GM19328 (cell line): ENCODE measurements around the gene ADCK1.
"Not testable (repeated sequence)": the region's sequence is repeated elsewhere in the genome, so short reads cannot be mapped to it uniquely, and the experiment has no call there.

Source experiments
- ATAC-seq: cut with Tn5 transposase; IDR thresholded peaks from one replicate; pipeline ENCODE4 v1.9.1; 2021; ENCODE audit warnings: mild to moderate bottlenecking, moderate library complexity; ENCODE audit not compliant: unreplicated experiment

The ADCK1 gene

DNA sequence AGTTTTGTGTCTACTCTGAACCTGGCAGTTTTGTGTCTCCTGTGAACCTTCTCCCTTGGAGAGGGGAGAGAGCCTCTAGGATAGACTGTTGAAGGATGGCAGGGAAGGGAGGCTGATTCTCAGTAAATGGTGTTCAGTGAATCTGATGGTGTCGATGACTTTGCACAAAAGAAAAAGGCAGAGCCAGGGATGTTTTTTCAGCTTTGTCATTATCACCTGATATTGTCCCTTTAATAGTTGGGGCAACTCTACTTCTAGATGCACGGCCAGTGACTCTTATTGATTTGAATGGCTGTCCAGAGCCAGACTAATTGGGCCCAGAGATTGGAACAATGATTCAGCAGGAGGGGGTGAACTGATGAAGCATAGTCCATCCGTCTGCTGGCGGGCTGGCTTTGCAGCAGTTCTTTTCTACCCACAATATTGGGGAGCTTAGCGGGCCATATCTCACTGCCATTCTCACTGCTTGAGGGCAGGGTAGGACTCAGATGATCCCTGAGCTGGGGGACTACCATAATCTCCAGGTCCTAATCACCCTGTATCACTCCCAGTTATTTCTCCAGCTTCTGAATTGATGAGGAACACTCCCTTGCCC lies 93.1 kb downstream of the ADCK1 start:
- no peak for ATAC-seq

GRCh38 chr14:77897374-77897773 lies 97.5 kb downstream of the ADCK1 start:
- ATAC-seq, result no peak

GRCh38 chr14:77902811-77903210 lies 102.9 kb downstream of the ADCK1 start:
- ATAC-seq, result no peak

DNA sequence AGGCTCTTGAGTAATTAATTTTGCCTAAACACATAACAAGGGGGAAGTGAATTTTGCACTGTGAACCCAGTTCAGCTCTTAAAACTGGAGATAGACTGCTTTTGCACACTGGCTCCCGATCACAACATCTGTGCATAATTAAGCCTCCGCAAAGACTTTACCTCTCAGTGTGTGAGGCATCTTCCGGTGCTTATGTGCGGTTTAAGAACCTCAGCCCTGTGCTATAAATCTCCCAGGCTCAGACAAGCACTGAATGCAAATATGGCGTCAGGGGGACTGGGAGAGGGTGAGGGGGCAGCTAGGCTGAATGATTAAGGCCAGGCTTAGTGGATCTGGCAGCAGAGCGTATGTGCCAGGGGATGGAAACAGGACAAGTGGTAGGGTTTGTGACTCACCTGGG lies 103.3 kb downstream of the ADCK1 start:
- ATAC-seq, result no peak

DNA sequence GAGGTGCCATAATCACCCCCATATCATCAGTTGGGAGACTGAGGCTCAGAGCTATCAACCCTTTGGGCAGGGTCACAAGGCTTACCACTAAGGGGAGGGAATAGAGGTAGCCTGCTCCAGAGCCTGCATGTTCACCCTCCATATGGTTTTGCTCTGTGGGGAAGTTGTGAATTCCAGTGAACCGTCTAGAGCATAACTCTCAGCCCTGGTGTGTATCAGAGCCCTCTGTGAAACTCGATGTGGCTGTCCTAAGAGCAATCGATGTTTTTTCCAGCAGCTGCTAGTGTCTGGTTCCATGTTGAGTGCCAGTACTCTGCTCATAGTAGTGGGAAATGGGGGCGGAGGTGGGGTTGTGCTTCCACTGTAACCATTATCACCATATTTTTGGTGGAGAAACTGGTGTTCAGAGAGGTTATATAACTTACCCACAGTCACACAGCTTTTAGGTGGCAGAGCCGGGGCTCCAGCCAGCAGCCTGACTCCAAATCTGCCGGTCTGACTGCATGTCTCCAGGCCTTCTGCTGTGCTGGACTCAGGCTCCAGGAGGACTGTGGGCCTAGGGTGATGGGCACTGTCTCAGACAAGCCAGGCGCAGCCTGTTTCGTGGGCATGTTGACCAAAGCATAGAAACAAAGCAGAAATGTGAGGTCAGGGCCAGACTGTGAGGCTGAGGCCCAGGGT lies 104.2 kb downstream of the ADCK1 start:
- ATAC-seq, result no peak

DNA sequence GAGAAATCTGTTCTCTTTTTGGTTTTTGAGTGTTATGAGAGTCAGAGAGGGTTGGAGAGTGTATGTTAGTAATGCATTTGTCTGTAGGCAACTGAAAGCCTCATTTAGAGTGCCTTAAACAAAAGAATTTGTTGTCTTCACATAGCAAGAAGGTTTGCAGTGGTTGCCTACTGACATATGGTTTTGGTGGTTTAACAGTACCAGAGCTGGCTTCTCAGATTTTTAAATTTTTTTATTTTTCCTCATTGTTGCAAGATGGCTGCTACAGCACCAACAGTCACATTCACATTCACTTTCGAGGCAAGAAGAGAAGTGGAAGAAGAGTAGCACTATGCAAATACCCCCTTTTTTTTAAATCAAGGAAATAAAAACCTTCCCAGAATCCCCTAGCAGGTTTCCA lies 106.5 kb downstream of the ADCK1 start:
- ATAC-seq, result no peak

DNA sequence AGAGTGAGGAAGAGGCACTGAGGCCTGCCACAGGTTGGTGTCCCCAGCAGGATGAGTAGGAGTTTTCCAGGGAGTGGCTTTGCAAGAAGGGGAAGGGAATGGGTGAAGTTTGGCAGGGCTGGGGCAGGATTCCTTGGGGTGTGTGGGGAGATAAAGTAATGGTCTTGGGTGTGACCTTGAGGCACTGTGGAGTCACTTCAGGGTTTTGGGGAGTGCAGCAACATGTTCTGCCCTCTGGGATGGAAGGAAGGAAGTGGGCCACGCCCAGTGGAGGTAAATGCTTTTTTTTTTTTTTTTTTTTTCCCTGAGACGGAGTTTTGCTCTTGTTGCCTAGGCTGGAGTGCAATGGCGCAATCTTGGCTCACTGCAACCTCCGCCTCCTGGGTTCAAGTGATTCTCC lies 108.9 kb downstream of the ADCK1 start:
- ATAC-seq, result no peak

DNA sequence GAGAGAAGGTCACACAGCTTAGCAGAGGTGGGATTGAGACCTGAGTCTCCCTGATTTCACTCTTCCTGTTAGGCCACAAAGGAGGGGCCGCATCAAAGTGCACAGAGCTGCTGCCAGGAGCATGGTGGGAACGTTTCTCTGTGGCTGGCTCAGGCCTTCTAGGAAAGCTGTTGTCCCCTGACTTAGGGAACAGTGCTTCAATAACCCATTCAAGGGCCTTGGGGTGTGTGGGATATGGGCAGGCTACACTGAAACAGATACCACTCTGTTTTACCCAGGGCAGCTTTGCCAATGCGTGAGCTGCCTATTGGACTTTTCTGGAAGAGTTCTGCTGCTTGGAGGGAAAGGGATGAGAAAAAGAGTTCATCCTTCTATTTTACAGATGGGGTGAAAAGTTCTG lies 110.0 kb downstream of the ADCK1 start:
- ATAC-seq, result no peak

GRCh38 chr14:77910506-77910905 lies 110.6 kb downstream of the ADCK1 start:
- ATAC-seq, result no peak

DNA sequence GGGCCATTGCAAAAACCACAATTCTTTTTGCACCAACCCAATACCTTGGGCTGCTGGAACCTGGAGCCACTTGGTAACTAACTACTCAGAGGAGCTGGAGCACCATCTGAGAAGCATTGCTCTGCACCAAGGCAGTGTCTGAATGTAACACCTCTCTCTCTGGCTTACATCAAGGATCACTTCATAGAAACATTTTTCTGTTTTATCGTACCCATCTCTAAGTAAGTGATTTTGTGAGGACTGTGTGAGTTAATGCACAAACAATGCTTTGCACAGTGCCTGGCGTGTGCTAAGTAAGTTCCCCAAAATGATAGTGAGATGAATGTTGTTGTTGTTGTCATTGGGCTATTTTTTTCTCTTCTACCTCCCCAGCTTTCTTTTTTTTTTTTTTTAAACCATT lies 111.4 kb downstream of the ADCK1 start:
- ATAC-seq, result no peak

DNA sequence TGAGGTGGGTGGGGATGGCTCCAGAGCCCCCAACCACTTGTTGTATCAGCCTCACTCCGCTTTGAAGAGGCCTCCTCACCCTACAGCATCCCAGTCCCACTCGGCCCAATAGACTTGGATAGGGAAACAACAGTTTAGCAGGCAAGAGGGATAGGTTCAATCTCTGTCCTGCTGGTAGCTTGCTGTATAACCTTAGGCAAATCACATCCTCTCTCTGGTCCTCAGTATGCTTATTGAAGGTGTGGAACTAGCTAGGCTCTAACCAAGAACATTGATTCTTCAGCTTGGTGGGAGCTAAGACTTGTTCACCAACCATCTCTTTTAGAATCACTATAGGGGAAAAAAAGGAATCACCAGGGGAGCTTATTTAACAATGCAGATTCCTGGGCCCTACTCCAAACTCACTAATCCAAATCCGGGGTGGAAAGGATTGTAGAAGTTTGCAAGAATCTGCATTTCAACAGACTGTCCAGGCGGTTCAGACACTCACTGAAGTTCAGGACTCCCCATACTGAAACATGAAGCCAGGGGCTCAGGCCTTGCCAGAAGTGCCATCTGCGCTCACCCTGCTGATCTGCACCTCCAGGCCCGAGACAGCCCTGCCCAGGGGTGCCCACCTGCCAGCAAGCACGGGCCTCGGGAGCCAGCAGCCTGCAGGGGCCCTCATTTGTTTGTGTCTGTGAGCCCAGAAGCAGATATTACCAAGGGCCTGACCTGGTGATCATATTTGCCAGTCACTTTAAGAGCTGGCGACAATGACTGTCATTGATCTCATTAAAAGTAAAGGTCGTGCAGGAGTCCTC lies 113.0 kb downstream of the ADCK1 start:
- ATAC-seq, result no peak

GRCh38 chr14:77914073-77914721 lies 114.3 kb downstream of the ADCK1 start:
- ATAC-seq, result no peak

DNA sequence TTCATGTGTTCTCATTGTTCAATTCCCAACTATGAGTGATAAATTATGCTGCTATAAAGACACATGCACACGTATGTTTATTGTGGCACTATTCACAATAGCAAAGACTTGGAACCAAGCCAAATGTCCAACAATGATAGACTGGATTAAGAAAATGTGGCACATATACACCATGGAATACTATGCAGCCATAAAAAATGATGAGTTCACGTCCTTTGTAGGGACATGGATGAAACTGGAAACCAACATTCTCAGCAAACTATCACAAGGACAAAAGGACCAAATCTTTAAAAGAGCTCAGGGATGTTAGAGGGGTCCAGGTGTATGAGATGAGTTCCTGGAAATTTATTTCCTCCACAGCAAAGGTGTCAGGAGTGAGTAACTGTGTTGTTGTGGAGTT lies 115.5 kb downstream of the ADCK1 start:
- ATAC-seq, result not testable (repeated sequence)

GRCh38 chr14:77917491-77918201 lies 117.7 kb downstream of the ADCK1 start:
- ATAC-seq, result no peak

- no peak for ATAC-seq
Observed at GRCh38 chr14:77918448-77918847, 118.5 kb downstream of the ADCK1 start.

DNA sequence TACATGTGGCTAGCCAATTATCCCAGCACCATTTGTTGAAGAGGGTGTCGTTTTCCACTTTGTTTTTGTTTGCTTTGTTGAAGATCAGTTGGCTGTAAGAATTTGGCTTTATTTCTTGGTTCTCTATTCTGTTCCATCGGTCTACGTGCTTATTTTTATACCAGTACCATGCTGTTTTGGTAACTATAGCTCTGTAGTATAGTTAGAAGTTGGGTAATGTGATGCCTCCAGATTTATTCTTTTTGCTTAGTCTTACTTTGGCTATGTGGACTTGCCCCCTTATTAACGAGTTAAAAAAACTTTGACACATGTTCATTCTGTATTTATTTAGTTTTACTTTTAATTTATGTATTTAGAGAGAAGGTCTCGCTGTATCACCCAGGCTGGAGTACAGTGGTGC lies 120.4 kb downstream of the ADCK1 start:
- ATAC-seq, result no peak

- ATAC-seq, result no peak
Observed at GRCh38 chr14:77921818-77922217, 121.9 kb downstream of the ADCK1 start.

DNA sequence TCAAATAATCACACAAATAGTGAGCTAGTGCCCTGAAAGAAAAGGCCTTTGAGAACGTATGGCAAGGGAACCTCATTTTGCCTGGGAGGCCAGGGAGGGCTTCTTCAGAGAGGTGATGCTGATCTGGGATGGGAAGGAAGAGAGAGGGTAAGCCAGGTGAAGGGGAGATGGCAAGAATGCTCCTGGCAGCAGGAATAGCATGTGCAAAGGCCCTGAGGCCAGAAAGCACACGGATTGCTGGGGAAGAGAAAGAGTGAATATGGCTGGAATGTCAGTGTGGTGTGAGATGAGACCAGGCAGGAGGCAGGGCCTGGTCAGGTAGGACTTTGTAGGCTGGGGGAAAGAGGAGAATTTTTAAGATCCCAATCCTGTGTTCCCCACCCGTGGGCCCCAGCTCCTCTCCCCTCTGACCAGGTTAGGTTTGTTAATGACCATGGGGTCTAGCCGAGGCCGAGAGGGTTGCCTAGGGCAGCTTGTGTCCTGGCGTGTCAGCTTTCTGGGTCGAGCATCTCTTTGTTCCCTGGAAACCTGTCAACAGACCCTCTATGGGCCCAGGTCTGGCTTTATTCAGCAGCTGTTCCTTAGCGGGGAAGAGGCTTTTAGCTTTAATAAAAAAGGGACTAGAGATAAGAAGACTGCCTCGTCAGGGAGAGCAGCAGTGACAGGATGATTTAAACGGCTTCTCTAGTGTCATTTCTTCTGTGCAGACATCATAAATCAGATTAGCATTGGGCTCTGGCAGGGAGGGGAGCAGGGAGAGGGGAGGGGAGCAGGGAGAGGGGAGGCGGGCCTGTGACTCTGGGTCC lies 123.4 kb downstream of the ADCK1 start:
- ATAC-seq, result no peak

DNA sequence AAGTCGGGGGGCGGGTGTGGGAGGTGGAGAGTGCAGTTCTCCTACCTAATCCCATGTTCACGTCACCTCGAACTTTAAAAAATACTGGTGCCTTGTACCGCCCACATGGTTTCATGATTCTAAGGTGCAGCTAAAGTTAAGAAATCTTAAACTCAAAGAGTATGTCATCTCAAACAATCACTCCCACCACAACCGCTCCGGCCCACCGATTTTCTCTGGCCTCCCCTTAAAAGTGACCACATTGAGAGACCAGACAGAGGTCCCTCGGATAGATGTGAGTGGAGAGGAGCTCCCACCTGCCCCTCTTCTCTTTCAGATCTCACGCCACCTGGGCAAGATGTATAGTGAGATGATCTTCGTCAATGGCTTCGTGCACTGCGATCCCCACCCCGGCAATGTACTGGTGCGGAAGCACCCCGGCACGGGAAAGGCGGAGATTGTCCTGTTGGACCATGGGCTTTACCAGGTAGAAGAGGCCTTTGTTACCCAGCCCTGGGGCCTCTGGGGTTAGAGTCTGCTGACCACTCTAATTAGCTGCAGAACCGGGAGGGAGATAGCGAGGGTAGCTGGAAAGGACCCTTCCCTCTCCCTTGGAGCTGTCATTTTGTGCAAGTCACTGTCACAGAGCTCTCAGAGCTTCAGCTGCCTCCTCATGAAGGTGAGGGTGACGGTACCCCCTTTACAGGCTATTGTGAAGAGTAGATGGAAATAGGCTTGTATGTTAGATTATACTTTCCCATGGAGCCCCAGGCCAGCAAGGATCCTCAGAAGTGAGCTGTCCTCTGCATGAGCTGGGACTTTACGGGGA lies 124.4 kb downstream of the ADCK1 start:
- ATAC-seq, result no peak
